Measurements from ENCODE around the gene CATSPERZ.

CATSPERZ gene

DNA sequence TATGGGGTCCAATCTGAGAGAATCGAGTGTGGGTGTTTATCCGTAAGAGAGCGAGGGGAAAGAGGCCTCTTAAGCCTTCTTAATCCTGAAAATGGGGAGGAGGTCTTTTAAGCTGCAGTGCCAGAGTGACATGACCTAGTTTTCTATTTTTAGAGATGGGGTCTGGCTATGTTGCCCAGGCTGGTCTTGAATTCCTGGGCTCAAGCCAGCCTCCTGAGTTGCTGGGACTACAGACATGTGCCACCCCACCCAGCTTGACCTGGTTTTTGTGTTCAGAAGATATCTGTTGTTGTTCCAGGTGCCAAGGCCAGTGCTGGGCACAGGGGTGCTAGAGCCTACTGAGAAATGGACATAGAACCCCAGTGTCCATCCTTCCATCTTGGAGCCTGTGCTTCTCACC is 17.1 kb upstream of the CATSPERZ start:
- Histone ChIP-seq H3F3A (ENCODE audit: low read depth) (no peaks in the 10 kb centered on the region), H3K9ac (ENCODE audit: low read depth, low read length, poor library complexity, severe bottlenecking) (no peak overlapping the region), H3K36me3 (ENCODE audit: insufficient read depth, low read length) (no peaks in the 10 kb centered on the region), H4K20me1 (ENCODE audit: insufficient read depth, low read length, poor library complexity, severe bottlenecking) (no peaks in the 10 kb centered on the region), H3K4me3 (ENCODE audit: low read length, poor library complexity, severe bottlenecking) (no peak overlapping the region), H3K9me2 (replicated peaks; ENCODE audit: low read depth, low read length) (no peaks in the 10 kb centered on the region), H3K9me3 (ENCODE audit: insufficient read depth, low read depth, low read length) (no peaks in the 10 kb centered on the region), H3K4me1 (ENCODE audit: insufficient read depth, low read length, poor library complexity, severe bottlenecking) (peaks cover 8% of the 10 kb centered on the region), H3K4me2 (ENCODE audit: low read depth, low read length, poor library complexity, severe bottlenecking) (peak overlapping the region; percentile 96), H3K27me3 (ENCODE audit: insufficient read depth, low read length, poor library complexity, severe bottlenecking) (no peaks in the 10 kb centered on the region), H3K79me2 (ENCODE audit: insufficient read depth, low read length) (peaks cover 10% of the 10 kb centered on the region; the same call in 1 of the 2 replicates), H2AFZ (ENCODE audit: low read length) (no peak overlapping the region)
- TF ChIP-seq EZH2phosphoT487 (IDR thresholded peaks at IDR 0.05; ENCODE audit: borderline replicate concordance), result no peak
- no peak for TF ChIP-seq CTCF (conservative IDR thresholded peaks at IDR 0.05; ENCODE audit: low read length)

- peak within 1 kb of the TSS; percentile 99 for H3K4me3 ChIP-seq (ENCODE audit: low read length, poor library complexity, severe bottlenecking)
- no peaks in the 10 kb centered on the region for H3K36me3 ChIP-seq (ENCODE audit: insufficient read depth, low read length)
- H2AFZ ChIP-seq (ENCODE audit: low read length), result peak within 1 kb of the TSS; percentile 95
- H3K4me1 ChIP-seq (ENCODE audit: insufficient read depth, low read length, poor library complexity, severe bottlenecking), result peaks cover 8% of the 10 kb centered on the region
- peak within 1 kb of the TSS; percentile 87 for H3K9ac ChIP-seq (ENCODE audit: low read depth, low read length, poor library complexity, severe bottlenecking)
- H3K79me2 ChIP-seq (ENCODE audit: insufficient read depth, low read length), result peaks cover 10% of the 10 kb centered on the region; the same call in 1 of the 2 replicates
- no peaks in the 10 kb centered on the region for H3K9me3 ChIP-seq (ENCODE audit: insufficient read depth, low read depth, low read length)
- no peak for TF ChIP-seq EZH2phosphoT487 (IDR thresholded peaks at IDR 0.05; ENCODE audit: borderline replicate concordance)
- no peak for TF ChIP-seq CTCF (conservative IDR thresholded peaks at IDR 0.05; ENCODE audit: low read length)
- H3F3A ChIP-seq (ENCODE audit: low read depth), result no peaks in the 10 kb centered on the region
- H3K4me2 ChIP-seq (ENCODE audit: low read depth, low read length, poor library complexity, severe bottlenecking), result peak within 1 kb of the TSS; percentile 96
- no peaks in the 10 kb centered on the region for H3K27me3 ChIP-seq (ENCODE audit: insufficient read depth, low read length, poor library complexity, severe bottlenecking)
- H4K20me1 ChIP-seq (ENCODE audit: insufficient read depth, low read length, poor library complexity, severe bottlenecking), result no peaks in the 10 kb centered on the region
- no peaks in the 10 kb centered on the region for H3K9me2 ChIP-seq (replicated peaks; ENCODE audit: low read depth, low read length)
These were observed 15.9 kb upstream of the CATSPERZ start, which contains the start of gene BAD for GRCh38 chr11:64284048-64284961. Gene BAD (minus strand): TSS chr11:64284665. CDS start chr11:64284368, 297 bp downstream.

- Histone ChIP-seq H3F3A (ENCODE audit: low read depth) (no peaks in the 10 kb centered on the region), H2AFZ (ENCODE audit: low read length) (peak within 1 kb of the TSS; percentile 95), H3K9me2 (replicated peaks; ENCODE audit: low read depth, low read length) (no peaks in the 10 kb centered on the region), H3K79me2 (ENCODE audit: insufficient read depth, low read length) (peaks cover 10% of the 10 kb centered on the region; the same call in 1 of the 2 replicates), H3K9me3 (ENCODE audit: insufficient read depth, low read depth, low read length) (no peaks in the 10 kb centered on the region), H3K4me1 (ENCODE audit: insufficient read depth, low read length, poor library complexity, severe bottlenecking) (peaks cover 8% of the 10 kb centered on the region), H3K4me2 (ENCODE audit: low read depth, low read length, poor library complexity, severe bottlenecking) (peak within 1 kb of the TSS; percentile 96), H3K36me3 (ENCODE audit: insufficient read depth, low read length) (no peaks in the 10 kb centered on the region), H3K4me3 (ENCODE audit: low read length, poor library complexity, severe bottlenecking) (peak within 1 kb of the TSS; percentile 99), H3K9ac (ENCODE audit: low read depth, low read length, poor library complexity, severe bottlenecking) (peak within 1 kb of the TSS; percentile 87), H4K20me1 (ENCODE audit: insufficient read depth, low read length, poor library complexity, severe bottlenecking) (no peaks in the 10 kb centered on the region), H3K27me3 (ENCODE audit: insufficient read depth, low read length, poor library complexity, severe bottlenecking) (no peaks in the 10 kb centered on the region)
- TF ChIP-seq CTCF (conservative IDR thresholded peaks at IDR 0.05; ENCODE audit: low read length) (no peak), EZH2phosphoT487 (IDR thresholded peaks at IDR 0.05; ENCODE audit: borderline replicate concordance) (no peak)
These were observed 14.9 kb upstream of the CATSPERZ start, which contains the start of gene GPR137 for GRCh38 chr11:64284962-64285884. Gene GPR137 (plus strand): TSS chr11:64285848. CDS start chr11:64286525, 677 bp downstream.
